HG03095 (cell line): ENCODE data around the gene PRKD1.

Experiments used
- ATAC-seq: cut with Tn5 transposase; IDR thresholded peaks from one replicate; pipeline ENCODE4 v1.9.1; 2021; ENCODE audit warnings: moderate library complexity; ENCODE audit not compliant: unreplicated experiment

The PRKD1 gene

GRCh38 chr14:29682789-29683188, 244.9 kb downstream of the PRKD1 start:
- no peak for ATAC-seq

- ATAC-seq: no peak
These were observed 246.3 kb downstream of the PRKD1 start for GRCh38 chr14:29681316-29681715.

GRCh38 chr14:29674566-29675285, 252.9 kb downstream of the PRKD1 start:
- ATAC-seq: no peak

- ATAC-seq: no peak
These were observed 254.8 kb downstream of the PRKD1 start for GRCh38 chr14:29672831-29673230.

GRCh38 chr14:29671034-29671433, 256.6 kb downstream of the PRKD1 start:
- no peak for ATAC-seq

GRCh38 chr14:29668201-29668600, 259.4 kb downstream of the PRKD1 start:
- ATAC-seq: no peak

- no peak for ATAC-seq
These were observed 263.1 kb downstream of the PRKD1 start for GRCh38 chr14:29664515-29664914.

- no peak for ATAC-seq
These were observed 264.3 kb downstream of the PRKD1 start for GRCh38 chr14:29663281-29663801.

GRCh38 chr14:29654901-29655550, 272.6 kb downstream of the PRKD1 start:
- ATAC-seq: no peak

- no peak for ATAC-seq
These were observed 274.3 kb downstream of the PRKD1 start for GRCh38 chr14:29653303-29653702.

GRCh38 chr14:29652571-29652970, 275.1 kb downstream of the PRKD1 start:
- ATAC-seq: no peak

- no peak for ATAC-seq
These were observed 276.9 kb downstream of the PRKD1 start for GRCh38 chr14:29650554-29651269.

GRCh38 chr14:29649170-29649569, 278.5 kb downstream of the PRKD1 start:
- ATAC-seq: no peak

GRCh38 chr14:29648045-29648444, 279.6 kb downstream of the PRKD1 start:
- no peak for ATAC-seq

GRCh38 chr14:29645117-29645516, 282.5 kb downstream of the PRKD1 start:
- ATAC-seq: no peak

- ATAC-seq: no peak
These were observed 284.0 kb downstream of the PRKD1 start for GRCh38 chr14:29643433-29644211.

GRCh38 chr14:29637411-29637810, 290.2 kb downstream of the PRKD1 start:
- ATAC-seq: no peak

- ATAC-seq: no peak
These were observed 290.8 kb downstream of the PRKD1 start for GRCh38 chr14:29636870-29637269.

- no peak for ATAC-seq
These were observed 297.0 kb downstream of the PRKD1 start for GRCh38 chr14:29630566-29631160.

- no peak for ATAC-seq
These were observed 297.8 kb downstream of the PRKD1 start for GRCh38 chr14:29629839-29630238.

- ATAC-seq: no peak
These were observed 300.5 kb downstream of the PRKD1 start for GRCh38 chr14:29627137-29627536.
